Activated T-helper 2 cell treated with anti-CD3 and anti-CD28 coated beads, Interferon-gamma antibody, Interleukin-2, Interleukin-4, amounts not matched to agents 10 μg/mL and 5 μg/mL and 100 μg/mL, durations not matched to agents 14 hours and 24 hours and 36 hours (primary cell): ENCODE results near the gene ADAM19. TPM values are rescaled to one million over a fixed set of nuclear protein-coding genes. Genes with fewer than 3 reads are reported as not detected.

Experiments
- DNase-seq: peaks from one replicate; pipeline ENCODE4 v3.0.0; 2021; ENCODE audit warnings: low spot score
- H3K27ac Mint-ChIP-seq: one replicate; pipeline ENCODE4 v1.8.0; 2021; ENCODE audit warnings: mixed read lengths
- H3K27me3 Mint-ChIP-seq: one replicate; pipeline ENCODE4 v1.8.0; 2021; ENCODE audit warnings: low read depth, mixed read lengths
- H3K36me3 Mint-ChIP-seq: one replicate; pipeline ENCODE4 v1.8.0; 2021; ENCODE audit warnings: low read depth, mixed read lengths
- H3K4me1 Mint-ChIP-seq: one replicate; pipeline ENCODE4 v1.8.0; 2021; ENCODE audit warnings: low read depth, mixed read lengths
- H3K4me3 Mint-ChIP-seq: one replicate; pipeline ENCODE4 v1.8.0; 2021; ENCODE audit warnings: low read depth, mild to moderate bottlenecking, moderate library complexity, mixed read lengths
- H3K9me3 Mint-ChIP-seq: one replicate; pipeline ENCODE4 v1.8.0; 2021; ENCODE audit warnings: mixed read lengths
- intact Hi-C: fragments of 100-400 bp; cut with micrococcal nuclease; formaldehyde crosslinking; loops from one replicate; pipeline ENCODE4 v1.15.1; 2023
- total RNA-seq: library from RNA; stranded (reverse); gene quantifications from 2 replicates; pipeline ENCODE4 v1.2.3, GENCODE V29; 2022

ADAM19 gene
- total RNA-seq, 1 donor from 2014 or later: 237 TPM

DNA sequence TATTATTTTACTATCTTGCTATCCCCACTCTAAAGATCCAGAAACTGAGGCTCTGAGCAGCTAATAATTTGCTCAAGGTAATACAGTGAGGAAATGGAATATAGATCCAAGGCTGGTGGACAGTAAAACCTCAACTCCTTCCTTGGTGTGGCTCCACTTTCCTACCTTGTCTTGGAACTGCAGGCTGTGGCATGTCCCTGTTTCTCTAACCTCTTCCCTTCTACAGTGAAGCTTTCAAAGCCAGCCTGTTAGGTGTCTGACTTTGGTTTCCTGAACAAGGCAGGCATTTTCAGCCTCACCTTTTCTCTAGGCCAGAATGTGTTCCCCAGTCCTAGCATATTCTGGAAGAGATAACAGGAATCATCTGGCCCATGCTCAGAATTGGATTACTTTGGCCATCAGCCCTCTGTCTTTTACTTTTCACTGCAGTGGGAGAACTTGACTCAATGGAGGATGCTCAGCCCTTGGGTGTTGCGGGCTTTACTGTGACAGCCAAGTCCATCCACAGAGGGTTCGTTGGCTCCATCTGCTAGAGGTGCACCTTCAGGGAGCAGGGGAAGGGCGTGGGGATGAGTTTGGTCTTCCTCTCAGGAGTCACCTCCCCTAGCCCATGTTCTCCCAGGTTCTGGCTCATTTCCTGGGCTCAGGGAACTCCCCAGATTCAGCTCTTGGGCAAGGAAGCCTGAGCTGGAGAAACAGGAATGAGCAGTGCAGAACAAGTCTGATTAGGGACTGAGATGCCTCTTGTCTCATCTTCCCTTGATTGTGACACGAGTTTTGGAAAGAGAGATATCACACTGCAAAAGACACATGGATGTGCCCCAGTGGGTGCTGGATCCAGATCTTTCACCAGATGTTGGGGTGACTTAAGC is 114.4 kb downstream of the ADAM19 start:
- Mint-ChIP-seq H3K27me3 (peaks cover 26% of the 10 kb centered on the region), H3K27ac (no peak overlapping the region), H3K4me3 (peak overlapping the region; percentile 69), H3K36me3 (peaks cover 12% of the 10 kb centered on the region), H3K4me1 (peaks cover 33% of the 10 kb centered on the region), H3K9me3 (no peaks in the 10 kb centered on the region)
- no peak for DNase-seq
- intact Hi-C loops: loop anchor here (5.0 to 10.0 kb wide), 2 partner anchors 69 to 316 kb away; partner anchors contain the start of gene MED7

DNA sequence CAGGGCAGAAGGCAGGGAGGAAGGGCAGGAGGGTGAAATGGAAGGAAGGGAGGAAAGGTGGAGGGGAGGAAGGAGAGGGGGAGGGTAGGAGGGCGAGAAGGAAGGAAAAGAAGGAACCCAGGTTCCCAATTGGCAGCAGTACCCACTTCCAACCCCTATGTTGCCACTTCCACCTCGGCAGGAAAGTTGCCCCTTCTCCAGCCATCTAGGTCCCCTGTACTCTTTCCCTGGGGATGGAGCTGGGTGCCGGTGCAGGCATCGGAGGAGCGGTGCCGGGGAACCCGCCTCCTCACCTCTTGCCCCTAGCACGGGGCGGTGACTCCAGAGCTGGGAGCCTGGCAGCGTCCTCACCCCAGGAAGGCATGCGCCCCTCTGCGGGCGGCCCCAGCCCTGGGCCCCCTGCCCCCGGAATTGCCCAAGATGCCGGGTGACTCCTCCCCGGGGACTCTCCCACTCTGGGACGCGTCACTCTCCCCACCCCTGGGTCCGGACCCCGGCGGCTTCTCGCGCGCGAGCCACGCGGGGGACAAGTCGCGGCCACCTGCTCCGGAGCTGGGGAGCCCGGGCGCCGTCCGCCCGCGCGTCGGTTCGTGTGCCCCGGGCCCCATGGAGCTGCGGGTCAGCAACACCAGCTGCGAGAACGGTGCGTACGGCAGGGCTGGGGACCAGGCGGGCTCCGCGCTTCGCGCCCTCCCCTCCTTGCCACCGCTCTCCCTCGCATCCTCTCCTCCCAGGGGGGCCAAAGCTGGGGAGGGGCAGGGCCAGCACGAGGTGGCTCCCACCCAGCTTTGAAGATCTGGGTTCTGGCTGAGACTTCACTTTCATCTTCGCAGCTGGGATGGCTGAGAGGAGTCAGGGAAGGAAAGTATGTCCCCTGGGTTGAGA is 115.6 kb downstream of the ADAM19 start, which contains the start of gene NIPAL4:
NIPAL4 (plus strand) TSS at position 499 of the 885 bp plus-strand sequence; CDS start at position 607, 108 bp downstream.
- H3K9me3 Mint-ChIP-seq: no peaks in the 10 kb centered on the region
- H3K4me1 Mint-ChIP-seq: peaks cover 29% of the 10 kb centered on the region
- peaks cover 26% of the 10 kb centered on the region for H3K27me3 Mint-ChIP-seq
- no peak for DNase-seq
- peak within 1 kb of the TSS; percentile 69 for H3K4me3 Mint-ChIP-seq
- intact Hi-C loops: loop anchor here (5.0 to 10.0 kb wide), 2 partner anchors 68 to 315 kb away; partner anchors contain the start of gene MED7
- H3K36me3 Mint-ChIP-seq: peaks cover 9% of the 10 kb centered on the region
- peak within 1 kb of the TSS; percentile 25 for H3K27ac Mint-ChIP-seq

DNA sequence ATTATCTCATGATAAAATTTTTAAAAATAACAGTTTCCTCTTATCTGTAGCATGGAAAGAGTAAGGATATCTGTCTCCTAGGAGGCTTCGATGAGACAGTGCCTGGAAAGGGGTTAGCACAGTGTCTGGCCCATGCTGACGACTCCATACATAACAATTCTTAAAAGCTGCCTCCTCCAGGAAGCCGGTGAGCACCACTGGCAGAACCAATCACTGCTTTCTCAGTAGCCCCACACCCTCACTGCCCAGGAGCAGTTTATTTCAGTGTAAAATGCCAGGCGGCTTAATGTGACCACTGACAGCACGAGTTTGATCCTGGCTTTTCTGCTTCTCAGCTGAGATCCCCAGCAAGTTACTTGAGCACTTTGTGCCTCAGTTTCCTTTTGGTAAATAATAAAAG is 116.7 kb downstream of the ADAM19 start:
- Mint-ChIP-seq H3K4me1 (peaks cover 20% of the 10 kb centered on the region), H3K36me3 (peaks cover 9% of the 10 kb centered on the region), H3K27me3 (peaks cover 26% of the 10 kb centered on the region), H3K9me3 (no peaks in the 10 kb centered on the region), H3K4me3 (no peak overlapping the region), H3K27ac (no peak overlapping the region)
- DNase-seq: no peak
- intact Hi-C loops: no loop called here

DNA sequence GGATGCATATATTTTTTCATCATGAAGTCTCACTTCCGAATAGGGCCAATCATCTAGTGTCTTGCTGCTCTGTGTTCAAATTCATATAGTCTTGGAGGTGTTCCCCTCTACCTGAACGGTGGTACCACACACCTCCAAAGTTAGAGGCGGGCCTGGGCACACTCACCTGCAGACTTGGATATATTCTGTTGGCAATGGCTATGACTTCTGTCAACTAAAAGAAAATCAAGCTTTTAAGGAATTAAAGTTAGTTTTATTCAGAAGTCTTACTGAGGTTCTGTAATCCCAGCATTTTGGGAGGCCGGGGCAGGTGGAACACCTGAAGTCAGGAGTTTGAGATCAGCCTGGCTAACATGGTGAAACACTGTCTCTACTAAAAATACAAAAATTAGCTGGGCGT is 118.2 kb downstream of the ADAM19 start:
- Mint-ChIP-seq H3K9me3 (no peaks in the 10 kb centered on the region), H3K36me3 (peaks cover 4% of the 10 kb centered on the region), H3K4me1 (peaks cover 15% of the 10 kb centered on the region)

DNA sequence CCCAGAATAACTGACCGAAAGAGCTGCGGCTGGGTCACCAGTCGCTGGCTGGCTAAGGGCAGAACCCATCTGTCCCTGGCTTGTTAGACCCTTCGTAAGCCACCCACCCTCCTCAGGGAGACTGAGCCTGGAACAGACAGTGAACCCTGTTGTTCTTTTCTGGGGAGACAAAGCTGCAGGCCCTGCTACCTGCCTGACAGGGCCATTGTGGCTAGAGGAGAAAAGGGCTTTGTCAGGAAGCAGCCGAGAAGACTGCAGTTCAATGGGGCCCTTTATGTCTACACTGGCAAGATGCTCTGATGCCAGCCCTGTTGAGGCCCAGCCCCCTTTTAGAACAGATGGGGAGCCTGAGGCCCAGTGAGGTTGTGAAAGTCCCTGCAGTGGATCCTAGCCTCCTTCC is 119.3 kb downstream of the ADAM19 start:
- Mint-ChIP-seq H3K27me3 (peaks cover 19% of the 10 kb centered on the region), H3K4me3 (no peak overlapping the region), H3K27ac (no peak overlapping the region), H3K9me3 (no peaks in the 10 kb centered on the region), H3K36me3 (peaks cover 4% of the 10 kb centered on the region), H3K4me1 (peaks cover 15% of the 10 kb centered on the region)
- DNase-seq: no peak
- intact Hi-C loops: no loop called here

More for the DNA sequence above, 118.2 kb downstream of the ADAM19 start:
- intact Hi-C loops: no loop called here
- Mint-ChIP-seq H3K4me3 (no peak overlapping the region), H3K27me3 (peaks cover 26% of the 10 kb centered on the region), H3K27ac (no peak overlapping the region)
- DNase-seq: no peak

DNA sequence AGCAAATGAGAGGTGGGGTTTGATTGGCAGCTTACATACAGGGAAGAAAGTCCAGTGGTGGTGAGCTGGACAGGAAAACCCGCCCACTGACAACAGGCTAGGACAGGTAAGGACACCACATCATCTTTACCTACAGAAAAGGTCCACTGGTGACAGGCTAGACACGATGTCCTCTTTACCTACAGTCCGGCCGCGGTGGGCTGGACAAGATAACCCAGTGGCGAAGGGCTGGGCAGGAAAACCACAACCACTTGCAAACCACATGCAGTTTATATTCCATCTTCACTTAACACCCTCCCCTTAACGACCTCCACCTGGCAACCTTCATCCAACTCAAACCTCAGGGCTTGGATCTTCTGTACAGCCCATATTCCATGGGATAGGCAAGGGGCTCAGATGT is 120.5 kb downstream of the ADAM19 start:
- Mint-ChIP-seq H3K36me3 (no peaks in the 10 kb centered on the region), H3K4me3 (no peak overlapping the region), H3K27ac (no peak overlapping the region), H3K4me1 (peaks cover 7% of the 10 kb centered on the region), H3K9me3 (no peaks in the 10 kb centered on the region), H3K27me3 (peaks cover 9% of the 10 kb centered on the region)
- intact Hi-C loops: no loop called here
- no peak for DNase-seq

DNA sequence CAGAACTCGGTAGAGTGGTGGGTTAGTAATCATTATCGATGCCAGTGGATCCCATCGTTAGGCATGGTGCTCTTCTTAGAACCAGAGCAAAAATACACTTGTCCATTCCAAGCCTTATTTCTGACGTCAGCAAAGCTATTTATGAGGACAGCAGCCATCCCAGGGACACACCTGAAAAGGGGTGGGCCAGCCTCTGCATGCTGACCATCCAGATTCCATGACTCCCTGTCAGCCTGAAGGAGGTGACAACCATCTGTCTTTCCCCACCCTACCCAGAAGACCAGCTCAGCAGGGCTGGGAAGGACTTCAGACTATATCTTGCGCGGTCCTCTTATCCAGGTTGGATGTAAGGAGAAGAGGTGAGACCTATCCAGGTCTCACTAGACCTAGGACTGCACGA is 121.3 kb downstream of the ADAM19 start:
- intact Hi-C loops: no loop called here
- H3K9me3 Mint-ChIP-seq: no peaks in the 10 kb centered on the region
- no peak for DNase-seq
- H3K4me3 Mint-ChIP-seq: no peak overlapping the region
- no peak overlapping the region for H3K27ac Mint-ChIP-seq
- H3K4me1 Mint-ChIP-seq: peaks cover 6% of the 10 kb centered on the region
- peaks cover 6% of the 10 kb centered on the region for H3K27me3 Mint-ChIP-seq
- H3K36me3 Mint-ChIP-seq: no peaks in the 10 kb centered on the region

DNA sequence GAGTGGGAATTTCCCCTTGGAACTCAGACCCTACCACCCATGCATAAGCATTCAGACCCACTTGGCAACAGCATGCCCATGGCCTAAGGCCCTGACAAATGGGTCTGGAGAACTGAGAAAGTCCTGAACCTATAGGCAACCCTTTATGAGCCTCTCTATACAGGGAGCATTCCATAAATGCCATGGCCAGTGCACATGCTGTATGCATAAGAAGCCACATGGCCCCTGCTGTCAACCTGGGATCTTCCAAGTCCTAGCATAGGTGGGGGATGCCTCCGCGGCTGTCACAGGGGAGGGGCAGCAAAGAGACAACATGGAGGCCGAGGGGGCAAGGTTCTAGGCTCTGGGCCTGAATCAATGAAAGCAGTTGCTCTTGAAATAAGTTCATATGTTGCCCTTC is 123.8 kb downstream of the ADAM19 start:
- no peak overlapping the region for H3K4me3 Mint-ChIP-seq

DNA sequence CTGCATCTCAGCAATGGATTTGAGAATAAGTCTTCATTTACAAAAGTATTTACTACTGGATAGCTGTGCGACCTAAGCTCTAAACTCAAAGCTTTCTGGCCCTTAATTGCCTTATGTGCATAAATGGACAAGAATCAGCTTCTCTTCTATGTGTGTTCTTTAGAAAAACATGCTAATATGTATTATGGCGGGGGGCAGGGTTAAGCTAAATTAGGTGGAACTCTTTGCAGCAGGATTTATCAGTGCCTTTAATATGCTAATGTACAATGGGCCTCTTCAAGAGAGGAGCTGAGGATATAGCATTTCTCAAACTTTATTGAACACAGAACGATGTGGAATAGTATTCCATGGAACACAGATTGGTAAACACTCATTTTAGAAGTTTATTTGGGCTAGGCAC is 125.6 kb downstream of the ADAM19 start:
- no peak overlapping the region for H3K4me3 Mint-ChIP-seq
- no peak for DNase-seq
- H3K27me3 Mint-ChIP-seq: peaks cover 2% of the 10 kb centered on the region
- no peak overlapping the region for H3K27ac Mint-ChIP-seq
- H3K36me3 Mint-ChIP-seq: no peaks in the 10 kb centered on the region
- peaks cover 2% of the 10 kb centered on the region for H3K4me1 Mint-ChIP-seq
- intact Hi-C loops: no loop called here
- no peaks in the 10 kb centered on the region for H3K9me3 Mint-ChIP-seq

More for the DNA sequence above, 123.8 kb downstream of the ADAM19 start:
- no peaks in the 10 kb centered on the region for H3K36me3 Mint-ChIP-seq
- no peak for DNase-seq
- intact Hi-C loops: no loop called here
- no peaks in the 10 kb centered on the region for H3K9me3 Mint-ChIP-seq
- peaks cover 6% of the 10 kb centered on the region for H3K4me1 Mint-ChIP-seq
- no peak overlapping the region for H3K27ac Mint-ChIP-seq
- H3K27me3 Mint-ChIP-seq: no peaks in the 10 kb centered on the region

DNA sequence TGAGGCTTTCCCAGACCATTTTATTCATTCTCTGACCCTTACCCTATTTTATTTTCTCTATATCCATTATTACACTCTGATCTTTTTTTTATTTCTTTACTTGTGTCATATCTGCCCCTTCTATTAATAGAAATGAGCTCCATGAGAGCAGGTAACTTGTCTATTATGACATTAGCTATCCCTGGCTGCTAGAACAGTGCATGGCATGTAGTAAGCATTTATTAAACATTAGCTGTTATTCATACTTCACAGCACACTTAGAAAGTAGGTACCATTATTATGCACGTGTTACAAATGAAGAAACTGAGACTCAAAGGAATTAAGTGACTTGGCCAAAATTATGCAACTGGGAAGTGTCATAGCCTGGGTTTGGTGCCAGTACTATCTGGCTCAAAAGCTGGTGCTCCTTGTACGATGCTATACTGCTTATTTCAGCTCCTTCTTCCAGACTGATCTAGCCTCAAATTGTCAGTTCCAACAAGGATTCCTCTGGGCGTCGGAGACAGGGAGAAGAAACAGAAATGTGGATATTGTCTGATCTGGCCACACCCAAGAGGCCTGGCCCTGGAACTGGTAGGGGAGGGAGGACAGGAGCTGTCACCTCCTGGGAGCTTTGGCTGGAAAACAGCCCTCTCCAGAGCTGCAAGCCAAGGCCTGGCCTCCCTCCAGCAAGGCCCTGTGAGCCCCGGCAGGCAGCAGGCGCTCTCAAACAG is 126.4 kb downstream of the ADAM19 start:
- intact Hi-C loops: no loop called here
- no peak for DNase-seq
- Mint-ChIP-seq H3K9me3 (no peaks in the 10 kb centered on the region), H3K27ac (no peak overlapping the region), H3K4me1 (no peaks in the 10 kb centered on the region), H3K27me3 (peaks cover 2% of the 10 kb centered on the region), H3K36me3 (no peaks in the 10 kb centered on the region), H3K4me3 (no peak overlapping the region)

DNA sequence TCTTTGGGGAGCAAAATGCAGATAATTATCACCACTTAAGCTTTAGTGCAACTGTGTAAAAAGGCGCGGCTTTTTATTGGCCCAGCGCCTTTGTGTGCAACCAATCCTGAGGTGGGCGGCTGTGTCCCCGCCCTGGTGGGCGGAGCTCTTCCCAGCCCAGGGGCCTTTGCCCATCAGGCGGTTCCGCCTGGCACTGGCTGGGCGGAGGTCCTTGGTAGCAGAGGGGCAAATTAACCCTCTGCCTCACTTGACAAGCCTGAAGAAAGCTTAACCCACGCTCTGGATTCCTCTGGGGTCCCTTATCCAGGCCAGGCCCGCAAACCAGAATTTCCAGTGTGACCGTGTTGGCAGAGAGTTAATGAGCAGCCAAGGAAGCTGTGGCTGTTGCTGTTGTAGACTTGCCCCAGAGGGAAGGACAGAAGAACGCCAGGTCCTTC is 128.4 kb downstream of the ADAM19 start:
- Mint-ChIP-seq H3K4me3 (no peak overlapping the region), H3K27ac (no peak overlapping the region)

DNA sequence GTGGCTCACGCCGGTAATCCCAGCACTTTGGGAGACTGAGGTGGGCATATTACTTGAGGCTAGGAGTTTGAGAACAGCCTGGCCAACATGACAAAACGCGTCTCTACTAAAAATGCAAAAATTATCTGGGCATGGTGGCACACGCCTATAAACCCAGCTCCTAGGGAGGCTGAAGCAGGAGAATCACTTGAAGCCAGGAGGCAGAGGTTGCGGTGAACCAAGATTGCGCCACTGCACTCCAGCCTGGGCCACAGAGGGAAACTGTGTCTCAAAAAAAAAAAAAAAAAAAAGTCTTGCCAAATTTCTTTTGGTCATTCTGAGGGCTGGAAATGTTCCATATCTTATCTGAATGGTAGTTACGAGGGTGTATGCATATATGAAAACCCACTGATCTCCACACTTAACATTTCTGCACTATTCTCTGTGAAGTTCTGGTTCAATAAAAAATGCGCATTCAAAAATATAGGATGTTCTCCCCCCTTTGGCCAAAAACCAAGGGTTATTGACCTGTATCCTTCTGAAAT is 129.1 kb downstream of the ADAM19 start:
- peaks cover 9% of the 10 kb centered on the region for H3K27me3 Mint-ChIP-seq
- no peaks in the 10 kb centered on the region for H3K36me3 Mint-ChIP-seq
- intact Hi-C loops: no loop called here
- H3K9me3 Mint-ChIP-seq: no peaks in the 10 kb centered on the region
- H3K27ac Mint-ChIP-seq: no peak overlapping the region
- no peak for DNase-seq
- H3K4me1 Mint-ChIP-seq: no peaks in the 10 kb centered on the region
- no peak overlapping the region for H3K4me3 Mint-ChIP-seq

More for the DNA sequence above, 128.4 kb downstream of the ADAM19 start:
- no peaks in the 10 kb centered on the region for H3K9me3 Mint-ChIP-seq
- intact Hi-C loops: no loop called here
- no peak for DNase-seq
- H3K27me3 Mint-ChIP-seq: peaks cover 7% of the 10 kb centered on the region
- H3K4me1 Mint-ChIP-seq: no peaks in the 10 kb centered on the region
- no peaks in the 10 kb centered on the region for H3K36me3 Mint-ChIP-seq
